ENCODE data around the gene ENDOV. TPM values are rescaled to one million over a fixed set of nuclear protein-coding genes. Genes with fewer than 3 reads are reported as not detected.
"Not testable (repeated sequence)": the region's sequence is repeated elsewhere in the genome, so short reads cannot be mapped to it uniquely, and the experiment has no call there.

Gene ENDOV
- total RNA-seq, 1 donor from 2014 or later: 11.8 TPM

DNA sequence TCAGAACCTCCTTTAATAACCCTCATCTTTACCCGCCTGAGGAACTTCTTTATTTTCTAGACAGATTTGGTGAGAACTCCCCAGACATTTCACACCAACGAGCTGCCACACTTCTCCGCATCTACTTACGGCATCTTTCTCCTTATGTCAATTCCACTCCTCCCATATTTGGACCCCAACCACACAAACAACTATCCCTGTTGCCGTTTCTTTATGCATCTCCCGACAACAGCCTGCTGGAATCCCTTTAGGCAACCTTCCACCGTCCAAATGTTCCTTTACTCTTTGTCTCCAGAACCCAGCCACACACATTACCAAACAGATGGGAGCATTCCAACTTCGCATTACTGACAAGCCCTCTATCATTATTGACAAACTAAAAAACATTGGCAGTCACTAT, 8.8 kb upstream of the ENDOV start:
- Histone ChIP-seq H3K27me3 (no peaks in the 10 kb centered on the region), H3K4me1 (no peaks in the 10 kb centered on the region), H3K4me3 (no peak overlapping the region), H3K9me3 (no peaks in the 10 kb centered on the region), H3K36me3 (no peaks in the 10 kb centered on the region), H3K27ac (no peak overlapping the region)
- TF ChIP-seq, protein P1, sequence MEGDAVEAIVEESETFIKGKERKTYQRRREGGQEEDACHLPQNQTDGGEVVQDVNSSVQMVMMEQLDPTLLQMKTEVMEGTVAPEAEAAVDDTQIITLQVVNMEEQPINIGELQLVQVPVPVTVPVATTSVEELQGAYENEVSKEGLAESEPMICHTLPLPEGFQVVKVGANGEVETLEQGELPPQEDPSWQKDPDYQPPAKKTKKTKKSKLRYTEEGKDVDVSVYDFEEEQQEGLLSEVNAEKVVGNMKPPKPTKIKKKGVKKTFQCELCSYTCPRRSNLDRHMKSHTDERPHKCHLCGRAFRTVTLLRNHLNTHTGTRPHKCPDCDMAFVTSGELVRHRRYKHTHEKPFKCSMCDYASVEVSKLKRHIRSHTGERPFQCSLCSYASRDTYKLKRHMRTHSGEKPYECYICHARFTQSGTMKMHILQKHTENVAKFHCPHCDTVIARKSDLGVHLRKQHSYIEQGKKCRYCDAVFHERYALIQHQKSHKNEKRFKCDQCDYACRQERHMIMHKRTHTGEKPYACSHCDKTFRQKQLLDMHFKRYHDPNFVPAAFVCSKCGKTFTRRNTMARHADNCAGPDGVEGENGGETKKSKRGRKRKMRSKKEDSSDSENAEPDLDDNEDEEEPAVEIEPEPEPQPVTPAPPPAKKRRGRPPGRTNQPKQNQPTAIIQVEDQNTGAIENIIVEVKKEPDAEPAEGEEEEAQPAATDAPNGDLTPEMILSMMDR (IDR thresholded peaks at IDR 0.05): no peak
- TF ChIP-seq POLR2A (IDR thresholded peaks at IDR 0.05) (no peak), POLR2AphosphoS5 (IDR thresholded peaks at IDR 0.05; ENCODE audit: insufficient read depth in 1 of 2, low read depth in 1 of 2) (no peak)
- intact Hi-C loops (cut with DNase I): no loop called here
- DNase-seq (ENCODE audit: extremely low spot score in 2 of 2): no peak

DNA sequence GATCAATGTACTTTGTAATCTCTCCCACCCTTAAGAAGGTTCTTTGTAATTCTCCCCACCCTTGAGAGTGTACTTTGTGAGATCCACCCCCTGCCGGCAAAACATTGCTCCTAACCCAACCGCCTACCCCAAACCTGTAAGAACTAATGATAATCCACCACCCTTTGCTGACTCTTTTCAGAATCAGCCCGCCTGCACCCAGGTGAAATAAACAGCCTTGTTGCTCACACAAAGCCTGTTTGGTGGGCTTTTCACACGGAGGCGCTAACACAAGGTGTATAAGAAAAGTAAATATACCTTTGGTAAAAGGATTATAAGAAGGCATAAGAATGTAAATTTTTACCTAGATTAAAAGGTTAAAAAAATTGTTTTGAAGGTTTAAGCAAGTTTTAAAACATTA, 7.0 kb upstream of the ENDOV start:
- DNase-seq (ENCODE audit: extremely low spot score in 2 of 2); H3K27ac ChIP-seq; H3K27me3 ChIP-seq; H3K4me3 ChIP-seq; intact Hi-C loops (cut with DNase I); H3K4me1 ChIP-seq; H3K36me3 ChIP-seq; H3K9me3 ChIP-seq: not testable (repeated sequence)

DNA sequence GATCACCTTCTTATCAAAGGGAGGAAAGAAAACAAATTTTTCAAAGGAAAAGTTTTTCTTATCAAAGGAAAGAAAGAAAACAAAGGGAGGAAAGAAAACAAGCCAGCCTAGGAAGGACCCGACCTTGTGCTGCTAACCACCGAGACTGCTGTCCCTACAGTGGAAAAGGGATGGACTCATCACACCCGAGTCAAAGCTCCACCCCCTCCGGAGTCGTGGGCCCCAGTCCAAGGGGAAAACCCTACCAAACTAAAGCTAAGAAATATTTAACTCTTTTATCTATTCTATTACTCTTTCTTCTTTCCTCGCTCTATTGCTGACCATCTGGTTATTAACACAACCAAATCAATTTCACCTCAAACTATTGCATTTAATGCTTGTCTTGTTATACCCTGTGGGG, 6.1 kb upstream of the ENDOV start:
- no peaks in the 10 kb centered on the region for H3K9me3 ChIP-seq
- H3K27ac ChIP-seq: no peak overlapping the region
- TF ChIP-seq, protein P1 (IDR thresholded peaks at IDR 0.05): no peak
- TF ChIP-seq POLR2AphosphoS5 (IDR thresholded peaks at IDR 0.05; ENCODE audit: insufficient read depth in 1 of 2, low read depth in 1 of 2): no peak
- no peak for TF ChIP-seq POLR2A (IDR thresholded peaks at IDR 0.05)
- H3K36me3 ChIP-seq: no peaks in the 10 kb centered on the region
- H3K4me1 ChIP-seq: peaks cover 5% of the 10 kb centered on the region
- DNase-seq (ENCODE audit: extremely low spot score in 2 of 2): no peak
- no peaks in the 10 kb centered on the region for H3K27me3 ChIP-seq
- no peak overlapping the region for H3K4me3 ChIP-seq
- intact Hi-C loops (cut with DNase I): no loop called here

DNA sequence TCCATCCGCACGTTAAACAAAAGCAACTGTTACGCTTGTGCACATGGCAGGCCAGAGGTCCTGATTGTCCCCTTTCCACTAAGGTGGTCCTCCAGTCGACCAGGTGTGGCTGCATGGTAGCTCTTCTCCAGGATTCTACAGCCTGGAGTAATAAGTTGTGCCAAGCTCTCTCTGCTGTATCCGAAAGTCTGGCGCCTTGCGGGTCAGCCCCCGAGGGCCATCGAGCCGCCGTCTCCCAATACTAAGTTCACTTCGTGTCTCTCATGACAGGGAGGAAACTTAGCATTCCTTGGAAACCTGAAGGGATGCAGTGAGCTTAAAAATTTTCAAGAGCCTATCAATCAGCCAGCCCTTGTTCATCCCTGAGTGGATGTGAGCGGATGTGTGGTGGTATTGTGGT, 5.3 kb upstream of the ENDOV start:
- Histone ChIP-seq H3K27me3 (no peaks in the 10 kb centered on the region), H3K4me1 (peaks cover 12% of the 10 kb centered on the region), H3K36me3 (no peaks in the 10 kb centered on the region), H3K4me3 (no peak overlapping the region), H3K27ac (no peak overlapping the region), H3K9me3 (no peaks in the 10 kb centered on the region)
- DNase-seq (ENCODE audit: extremely low spot score in 2 of 2): no peak
- intact Hi-C loops (cut with DNase I): no loop called here
- TF ChIP-seq POLR2AphosphoS5 (IDR thresholded peaks at IDR 0.05; ENCODE audit: insufficient read depth in 1 of 2, low read depth in 1 of 2): no peak
- TF ChIP-seq, protein P1 (IDR thresholded peaks at IDR 0.05): no peak
- no peak for TF ChIP-seq POLR2A (IDR thresholded peaks at IDR 0.05)

DNA sequence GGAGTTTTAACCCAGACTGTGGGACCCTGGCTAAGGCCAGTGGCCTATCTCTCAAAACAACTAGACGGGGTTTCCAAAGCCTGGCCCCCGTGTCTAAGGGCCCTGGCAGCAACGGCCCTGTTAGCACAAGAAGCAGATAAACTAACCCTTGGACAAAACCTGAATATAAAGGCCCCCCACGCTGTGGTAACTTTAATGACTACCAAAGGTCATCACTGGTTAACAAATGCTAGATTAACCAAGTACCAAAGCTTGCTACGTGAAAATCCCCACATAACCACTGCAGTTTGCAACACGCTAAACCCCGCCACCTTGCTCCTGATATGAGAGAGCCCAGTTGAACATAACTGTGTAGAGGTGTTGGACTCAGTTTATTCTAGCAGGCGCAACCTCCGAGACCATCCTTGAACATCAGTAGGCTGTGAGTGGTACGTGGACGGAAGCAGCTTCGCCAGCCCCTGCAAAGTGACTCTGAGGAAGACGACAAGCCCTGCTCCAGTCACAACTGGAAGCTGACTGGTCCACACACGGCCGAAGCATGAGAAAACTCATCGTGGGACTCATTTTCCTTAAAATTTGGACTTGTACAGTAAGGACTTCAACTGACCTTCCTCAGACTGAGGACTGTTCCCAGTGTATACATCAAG, 4.4 kb upstream of the ENDOV start:
- H3K4me3 ChIP-seq; DNase-seq (ENCODE audit: extremely low spot score in 2 of 2); H3K27ac ChIP-seq; H3K27me3 ChIP-seq; H3K9me3 ChIP-seq; H3K36me3 ChIP-seq; intact Hi-C loops (cut with DNase I): not testable (repeated sequence)
- peaks cover 14% of the 10 kb centered on the region for H3K4me1 ChIP-seq

DNA sequence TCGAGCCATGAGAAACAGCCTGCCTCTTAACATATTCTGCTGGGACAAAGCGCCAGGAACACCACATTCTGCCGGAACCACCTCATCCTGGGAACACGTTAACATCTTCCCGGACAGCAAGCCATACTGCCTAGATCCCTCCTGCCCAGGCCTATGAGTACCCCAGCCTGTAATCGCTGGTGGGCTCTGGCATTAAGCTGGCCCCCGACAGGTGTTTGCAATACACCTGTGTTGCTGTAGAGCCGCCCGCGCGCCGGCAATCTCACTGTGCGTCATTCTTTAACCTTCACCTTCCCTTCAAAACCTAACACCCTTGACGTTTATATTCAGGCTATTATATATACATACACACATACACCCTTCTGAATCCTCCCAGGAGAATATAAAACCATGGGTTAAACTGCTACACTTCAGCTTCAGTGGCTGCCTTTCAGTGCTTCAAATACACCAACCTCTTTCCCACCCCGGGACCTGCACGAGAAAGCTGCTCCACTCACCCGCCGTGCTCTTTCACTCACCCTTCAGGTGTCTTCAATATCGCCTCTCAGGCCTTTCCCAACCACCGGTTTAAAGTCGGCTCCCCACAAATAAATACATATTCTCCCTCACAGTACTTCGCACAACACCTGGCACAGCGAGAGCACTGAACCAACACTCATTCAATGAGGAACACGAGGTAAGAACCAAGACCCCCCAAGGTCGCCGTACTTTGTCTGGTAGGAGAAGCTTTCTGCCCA, 1.0 kb upstream of the ENDOV start:
- Histone ChIP-seq H3K4me1 (peaks cover 41% of the 10 kb centered on the region), H3K27ac (no peak overlapping the region), H3K36me3 (no peaks in the 10 kb centered on the region), H3K27me3 (no peaks in the 10 kb centered on the region), H3K9me3 (no peaks in the 10 kb centered on the region), H3K4me3 (peak overlapping the region; percentile 72 to 96)
- intact Hi-C loops (cut with DNase I): no loop called here
- no peak for DNase-seq (ENCODE audit: extremely low spot score in 2 of 2)
- no peak for TF ChIP-seq POLR2AphosphoS5 (IDR thresholded peaks at IDR 0.05; ENCODE audit: insufficient read depth in 1 of 2, low read depth in 1 of 2)
- no peak for TF ChIP-seq POLR2A (IDR thresholded peaks at IDR 0.05)
- TF ChIP-seq, protein P1 (IDR thresholded peaks at IDR 0.05): no peak
